Right lung (tissue), 5 donors: ENCODE measurements around the gene MRPS35. TPM values are rescaled to one million over a fixed set of nuclear protein-coding genes. Genes with fewer than 3 reads are reported as not detected.

Experiments
- DNase-seq, 2 donors: peaks; one replicate each; pipeline ENCODE4 v3.0.0-alpha.2; 2013
- polyA plus RNA-seq, 5 donors: library from polyadenylated mRNA; unstranded; fragments of 120-200 nt; gene quantifications; one replicate each; pipeline versions ENCODE4 v1.2.1 to v1.2.3, GENCODE V29; 2013; ENCODE audit warnings: inconsistent platforms in 1 of 5, low replicate concordance in 1 of 5; ENCODE audit not compliant: insufficient read length in 5 of 5, insufficient read depth in 1 of 5

The MRPS35 gene
- polyA plus RNA-seq, 5 donors, result 49.0 to 65.7 (median 54.8) TPM

DNA sequence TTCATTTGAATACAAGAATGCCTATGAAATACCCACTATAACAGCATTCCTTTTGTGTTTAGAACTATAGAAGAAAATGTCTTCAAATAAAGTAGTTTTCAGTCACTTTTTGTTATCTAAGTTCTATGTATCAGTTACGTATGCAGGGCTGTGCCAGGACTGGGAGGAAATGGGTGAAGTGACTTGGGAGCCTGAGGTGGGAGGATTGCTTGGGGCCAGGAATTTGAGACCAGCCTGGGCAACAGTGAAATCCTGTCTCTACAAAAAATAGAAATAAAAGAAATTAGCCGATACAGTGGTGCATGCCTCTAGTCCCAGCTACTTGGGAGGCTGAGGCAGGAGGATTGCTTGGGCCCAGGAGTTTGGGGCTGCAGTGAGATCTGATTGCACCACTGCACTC, 92.3 kb downstream of the MRPS35 start:
- no peak for DNase-seq

DNA sequence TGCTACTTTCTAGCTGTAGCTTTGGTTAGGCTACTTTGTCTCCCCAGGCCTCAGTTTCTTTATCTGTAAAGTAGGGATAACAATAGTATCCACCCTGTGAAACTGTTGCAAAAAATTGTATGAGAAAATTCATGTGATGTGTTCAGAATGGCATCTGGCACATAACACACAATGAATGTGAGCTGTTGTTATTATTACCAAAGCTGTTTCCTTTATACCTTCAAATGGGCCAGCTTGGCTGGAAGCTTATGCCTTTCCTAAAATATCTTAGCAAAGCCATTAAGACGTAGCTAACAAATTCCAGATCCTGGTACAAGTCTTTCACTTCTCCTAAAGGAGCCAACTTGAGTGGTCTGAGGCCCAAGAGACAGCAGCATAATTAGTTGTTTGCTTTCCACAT, 94.6 kb downstream of the MRPS35 start:
- DNase-seq, result no peak

Other genes starting within 250 kb of the MRPS35 start
- 100 to 1,000 TPM in 1 of 5 donors, 10 to 100 TPM in 4; 51.4 to 120 (median 96.6) TPM for gene PPFIBP1, start 186.6 kb upstream of the MRPS35 start, polyA plus RNA-seq
- 1 to 10 TPM; 2.6 to 3.3 (median 3.0) TPM for gene REP15, start 14.4 kb upstream of the MRPS35 start, polyA plus RNA-seq
- 10 to 100 TPM; 25.2 to 38.1 (median 35.7) TPM for gene KLHL42, start 69.4 kb downstream of the MRPS35 start, polyA plus RNA-seq
- under 1 TPM; 0.13 to 0.69 (median 0.36) TPM for gene MANSC4, start 69.4 kb downstream of the MRPS35 start, polyA plus RNA-seq